ENCODE measurements around the gene IL21R.

DNA sequence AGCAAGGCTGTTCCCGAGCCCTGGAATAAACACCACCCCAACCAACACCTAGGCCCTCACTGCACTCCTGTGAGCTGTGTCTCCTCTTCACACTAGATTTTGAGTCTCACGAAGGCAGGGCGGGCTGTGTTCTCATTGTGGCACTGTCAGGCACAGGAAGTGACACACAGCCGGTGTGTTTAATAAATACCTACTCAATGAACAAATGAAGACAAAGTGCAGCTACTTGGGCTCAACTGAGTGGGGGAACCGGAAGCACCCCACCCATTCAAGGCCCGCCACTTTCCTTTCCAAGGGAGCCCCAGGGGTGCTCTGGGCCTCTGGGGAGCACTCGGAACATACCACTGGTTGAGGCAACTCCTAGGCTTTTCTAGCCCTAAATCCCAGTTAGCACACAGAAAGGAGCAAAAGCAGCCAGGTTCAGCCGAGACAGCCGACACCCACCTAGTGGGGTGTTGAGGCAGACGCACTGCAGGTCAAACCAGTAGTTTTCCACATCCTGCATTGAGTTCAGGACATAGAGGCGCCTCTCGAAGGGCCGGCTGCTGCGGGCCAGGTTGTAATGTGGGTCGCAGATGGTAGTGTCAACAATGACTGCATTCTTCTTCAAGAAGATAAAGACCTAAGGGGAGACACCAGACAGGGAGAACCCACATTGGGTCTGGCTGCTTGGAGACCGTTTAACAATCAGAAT, 90.1 kb downstream of the IL21R start:
- TF ChIP-seq POLR2AphosphoS5 (IDR thresholded peaks at IDR 0.05; ENCODE audit: insufficient read depth in 1 of 2, low read depth in 1 of 2) (no peak), POLR2A (IDR thresholded peaks at IDR 0.05) (no peak)
- TF ChIP-seq, protein P1, sequence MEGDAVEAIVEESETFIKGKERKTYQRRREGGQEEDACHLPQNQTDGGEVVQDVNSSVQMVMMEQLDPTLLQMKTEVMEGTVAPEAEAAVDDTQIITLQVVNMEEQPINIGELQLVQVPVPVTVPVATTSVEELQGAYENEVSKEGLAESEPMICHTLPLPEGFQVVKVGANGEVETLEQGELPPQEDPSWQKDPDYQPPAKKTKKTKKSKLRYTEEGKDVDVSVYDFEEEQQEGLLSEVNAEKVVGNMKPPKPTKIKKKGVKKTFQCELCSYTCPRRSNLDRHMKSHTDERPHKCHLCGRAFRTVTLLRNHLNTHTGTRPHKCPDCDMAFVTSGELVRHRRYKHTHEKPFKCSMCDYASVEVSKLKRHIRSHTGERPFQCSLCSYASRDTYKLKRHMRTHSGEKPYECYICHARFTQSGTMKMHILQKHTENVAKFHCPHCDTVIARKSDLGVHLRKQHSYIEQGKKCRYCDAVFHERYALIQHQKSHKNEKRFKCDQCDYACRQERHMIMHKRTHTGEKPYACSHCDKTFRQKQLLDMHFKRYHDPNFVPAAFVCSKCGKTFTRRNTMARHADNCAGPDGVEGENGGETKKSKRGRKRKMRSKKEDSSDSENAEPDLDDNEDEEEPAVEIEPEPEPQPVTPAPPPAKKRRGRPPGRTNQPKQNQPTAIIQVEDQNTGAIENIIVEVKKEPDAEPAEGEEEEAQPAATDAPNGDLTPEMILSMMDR (IDR thresholded peaks at IDR 0.05): no peak

Measured in vagina (tissue), 2 donors.